A204.1 (cell line): ENCODE measurements around the gene CELF2.

ENCODE experiments used
- FAIRE-seq: peaks from 2 replicates; lab custom pipeline; 2012; peaks lifted over from hg19 to GRCh38; lab: Jason Lieb, UNC

CELF2 gene

GRCh38 chr10:11204351-11204942 lies 186.8 kb downstream of the CELF2 start:
- no peak for FAIRE-seq

GRCh38 chr10:11205030-11205772 lies 187.5 kb downstream of the CELF2 start:
- no peak for FAIRE-seq

GRCh38 chr10:11206676-11207559 lies 189.2 kb downstream of the CELF2 start:
- FAIRE-seq, result no peak

- no peak for FAIRE-seq
These were observed 189.8 kb downstream of the CELF2 start for GRCh38 chr10:11207560-11207844.

GRCh38 chr10:11208243-11208642 lies 190.6 kb downstream of the CELF2 start:
- no peak for FAIRE-seq

GRCh38 chr10:11208908-11209829 lies 191.5 kb downstream of the CELF2 start:
- no peak for FAIRE-seq

GRCh38 chr10:11209830-11210181 lies 192.1 kb downstream of the CELF2 start:
- FAIRE-seq, result no peak

- no peak for FAIRE-seq
These were observed 192.7 kb downstream of the CELF2 start for GRCh38 chr10:11210211-11210922.

GRCh38 chr10:11212288-11213085 lies 194.8 kb downstream of the CELF2 start:
- no peak for FAIRE-seq

- FAIRE-seq, result no peak
These were observed 195.5 kb downstream of the CELF2 start for GRCh38 chr10:11213137-11213536.

GRCh38 chr10:11214407-11214806 lies 196.7 kb downstream of the CELF2 start:
- no peak for FAIRE-seq

GRCh38 chr10:11215471-11215870 lies 197.8 kb downstream of the CELF2 start:
- no peak for FAIRE-seq

GRCh38 chr10:11217521-11217920 lies 199.8 kb downstream of the CELF2 start:
- FAIRE-seq, result no peak

- no peak for FAIRE-seq
These were observed 200.7 kb downstream of the CELF2 start for GRCh38 chr10:11218395-11218794.

- no peak for FAIRE-seq
These were observed 201.8 kb downstream of the CELF2 start for GRCh38 chr10:11219431-11219830.

- FAIRE-seq, result no peak
These were observed 205.4 kb downstream of the CELF2 start for GRCh38 chr10:11223081-11223480.

- FAIRE-seq, result no peak
These were observed 206.0 kb downstream of the CELF2 start for GRCh38 chr10:11223507-11224140.

GRCh38 chr10:11224321-11224720 lies 206.6 kb downstream of the CELF2 start:
- no peak for FAIRE-seq

GRCh38 chr10:11224792-11225416 lies 207.2 kb downstream of the CELF2 start:
- no peak for FAIRE-seq

- FAIRE-seq, result no peak
These were observed 208.3 kb downstream of the CELF2 start for GRCh38 chr10:11225935-11226334.
